ENCODE data around the gene ANGPTL1.

DNA sequence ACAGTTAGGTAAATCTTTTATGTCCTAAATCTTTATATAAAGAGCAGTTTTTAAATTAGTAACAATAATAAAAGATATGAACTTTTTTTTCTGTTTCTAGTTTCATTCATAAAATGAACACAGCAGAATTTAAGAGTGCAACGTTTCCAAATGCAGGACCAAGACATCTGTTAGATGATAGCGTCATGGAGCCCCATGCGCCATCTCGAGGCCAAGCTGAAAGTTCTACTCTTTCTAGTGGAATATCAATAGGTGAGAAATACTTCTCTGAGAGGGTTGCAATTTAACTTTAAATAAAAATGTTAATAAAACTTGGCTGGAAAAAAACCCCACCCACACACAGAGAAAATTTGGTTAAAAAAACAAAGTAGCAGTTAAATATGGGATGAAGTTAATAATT lies 15.0 kb upstream of the ANGPTL1 start:
- TF ChIP-seq, protein P1, sequence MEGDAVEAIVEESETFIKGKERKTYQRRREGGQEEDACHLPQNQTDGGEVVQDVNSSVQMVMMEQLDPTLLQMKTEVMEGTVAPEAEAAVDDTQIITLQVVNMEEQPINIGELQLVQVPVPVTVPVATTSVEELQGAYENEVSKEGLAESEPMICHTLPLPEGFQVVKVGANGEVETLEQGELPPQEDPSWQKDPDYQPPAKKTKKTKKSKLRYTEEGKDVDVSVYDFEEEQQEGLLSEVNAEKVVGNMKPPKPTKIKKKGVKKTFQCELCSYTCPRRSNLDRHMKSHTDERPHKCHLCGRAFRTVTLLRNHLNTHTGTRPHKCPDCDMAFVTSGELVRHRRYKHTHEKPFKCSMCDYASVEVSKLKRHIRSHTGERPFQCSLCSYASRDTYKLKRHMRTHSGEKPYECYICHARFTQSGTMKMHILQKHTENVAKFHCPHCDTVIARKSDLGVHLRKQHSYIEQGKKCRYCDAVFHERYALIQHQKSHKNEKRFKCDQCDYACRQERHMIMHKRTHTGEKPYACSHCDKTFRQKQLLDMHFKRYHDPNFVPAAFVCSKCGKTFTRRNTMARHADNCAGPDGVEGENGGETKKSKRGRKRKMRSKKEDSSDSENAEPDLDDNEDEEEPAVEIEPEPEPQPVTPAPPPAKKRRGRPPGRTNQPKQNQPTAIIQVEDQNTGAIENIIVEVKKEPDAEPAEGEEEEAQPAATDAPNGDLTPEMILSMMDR (IDR thresholded peaks at IDR 0.05), result no peak
- TF ChIP-seq EP300 (IDR thresholded peaks at IDR 0.05) (no peak), POLR2A (IDR thresholded peaks at IDR 0.05) (no peak), POLR2AphosphoS5 (IDR thresholded peaks at IDR 0.05) (no peak)
